Brain microvascular endothelial cell (primary cell): ENCODE results near the gene GTSE1.
A peak's percentile ranks its signal among the peaks of the same experiment; 100 is the strongest.

Experiments used
- DNase-seq: peaks from one replicate; pipeline ENCODE4 v3.0.0-alpha.2; 2020
- H3K27ac ChIP-seq: fragments of 250-450 bp; sonication (Bioruptor Pico); 2 replicates; pipeline ENCODE4 v1.5.1; 2020; ENCODE audit warnings: mild to moderate bottlenecking, moderate library complexity
- H3K27me3 ChIP-seq: fragments of 250-450 bp; sonication (Bioruptor Pico); replicated peaks from 2 replicates; pipeline ENCODE4 v1.5.1; 2020; ENCODE audit warnings: mild to moderate bottlenecking
- H3K36me3 ChIP-seq: fragments of 250-450 bp; sonication (Bioruptor Pico); replicated peaks from 2 replicates; pipeline ENCODE4 v1.5.1; 2020; ENCODE audit warnings: mild to moderate bottlenecking
- H3K4me3 ChIP-seq: 2 replicates; pipeline ENCODE4 v1.5.1; 2011; ENCODE audit warnings: low read depth, mild to moderate bottlenecking, control low read depth, low read length, moderate library complexity
- CTCF ChIP-seq: IDR thresholded peaks from 2 replicates; pipeline ENCODE4 v1.5.1; 2011; ENCODE audit warnings: low read depth, mild to moderate bottlenecking, moderate library complexity, low read length, control low read depth, inconsistent platforms; ENCODE audit errors: missing control alignments
- in situ Hi-C: cut with HindIII; loops from 2 replicates; pipeline ENCODE4 v1.10.0; 2017; ENCODE audit warnings: low sequenced_read_pairs, low pct_ligation_motif_present

The GTSE1 gene

GRCh38 chr22:46292732-46293131 lies 3.9 kb upstream of the GTSE1 start:
- Histone ChIP-seq H3K4me3 (no peak overlapping the region), H3K36me3 (peaks cover 7% of the 10 kb centered on the region), H3K27ac (no peak overlapping the region), H3K27me3 (no peaks in the 10 kb centered on the region)
- in situ Hi-C loops, result no loop called here
- no peak for TF ChIP-seq CTCF
- DNase-seq, result no peak

GRCh38 chr22:46293577-46294260 lies 3.0 kb upstream of the GTSE1 start:
- peak; percentile 28 for DNase-seq
- in situ Hi-C loops, result no loop called here
- Histone ChIP-seq H3K27ac (no peak overlapping the region), H3K4me3 (no peak overlapping the region), H3K36me3 (peaks cover 7% of the 10 kb centered on the region), H3K27me3 (no peaks in the 10 kb centered on the region)
- no peak for TF ChIP-seq CTCF

- H3K27me3 ChIP-seq, result no peaks in the 10 kb centered on the region
- no peak overlapping the region for H3K4me3 ChIP-seq
- no peak for DNase-seq
- peaks cover 7% of the 10 kb centered on the region for H3K36me3 ChIP-seq
- no peak for TF ChIP-seq CTCF
- no peak overlapping the region for H3K27ac ChIP-seq
- in situ Hi-C loops, result no loop called here
These were observed 1.9 kb upstream of the GTSE1 start for GRCh38 chr22:46294784-46295183.

- no peak for DNase-seq
- Histone ChIP-seq H3K27ac (no peak overlapping the region), H3K4me3 (no peak overlapping the region), H3K36me3 (peaks cover 7% of the 10 kb centered on the region), H3K27me3 (no peaks in the 10 kb centered on the region)
- in situ Hi-C loops, result no loop called here
- no peak for TF ChIP-seq CTCF
These were observed 1.2 kb upstream of the GTSE1 start for GRCh38 chr22:46295277-46295971.

- peak overlapping the region; percentile 82 for H3K4me3 ChIP-seq
- peaks cover 5% of the 10 kb centered on the region for H3K36me3 ChIP-seq
- H3K27ac ChIP-seq, result peak overlapping the region; percentile 4
- no peaks in the 10 kb centered on the region for H3K27me3 ChIP-seq
- TF ChIP-seq CTCF, result no peak
- peak; percentile 20 for DNase-seq
- in situ Hi-C loops, result no loop called here
These were observed 612 bp downstream of the GTSE1 start for GRCh38 chr22:46297151-46297812.
